Measurements from ENCODE around the gene NFIA. TPM values are rescaled to one million over a fixed set of nuclear protein-coding genes. Genes with fewer than 3 reads are reported as not detected.

The NFIA gene
- total RNA-seq, 2 experiments from 2014 or later = 0.98 to 1.1 TPM

DNA sequence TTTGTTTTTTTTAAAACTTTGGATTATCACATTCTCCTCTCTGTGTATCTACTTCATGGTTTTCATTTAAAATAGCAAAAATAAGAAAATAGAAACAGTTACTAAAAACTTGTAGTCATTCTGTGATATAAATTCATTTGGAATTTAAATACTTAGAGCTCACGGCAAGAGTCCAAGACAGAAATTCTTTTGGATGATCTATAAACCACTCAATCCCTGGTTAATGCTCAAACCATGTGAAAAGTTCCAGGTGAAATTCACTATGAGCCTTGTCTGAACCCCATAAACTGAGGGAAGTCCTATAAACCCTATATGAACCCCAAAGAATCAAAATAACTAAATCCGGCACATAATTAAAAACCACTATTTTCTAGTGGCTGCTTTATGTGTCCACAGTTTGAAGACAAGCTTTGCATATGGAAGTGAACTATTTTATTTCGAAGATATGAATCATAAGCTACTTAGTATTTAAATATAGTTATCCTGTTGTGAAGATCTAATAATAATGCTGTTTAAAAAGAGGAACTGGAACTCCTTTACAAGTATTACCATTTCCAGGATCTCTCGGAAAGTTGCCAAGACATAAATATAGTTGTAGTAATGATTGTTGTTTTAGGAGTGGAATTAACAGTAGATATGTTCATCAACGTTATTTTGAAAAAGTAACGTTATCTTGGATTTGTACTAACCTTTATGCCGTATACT lies 163.5 kb downstream of the NFIA start:
- no peaks in the 10 kb centered on the region for H3K36me3 Mint-ChIP-seq (ENCODE audit: low read depth)
- CTCF ChIA-PET = interaction anchor here (0.9 kb wide), 1 partner anchor 343 kb away, joined by 3 read pairs; no protein-coding TSS in a partner anchor
- H3K27me3 Mint-ChIP-seq (ENCODE audit: low read depth) = no peaks in the 10 kb centered on the region
- intact Hi-C loops (cut with micrococcal nuclease) = no loop called here
- no peaks in the 10 kb centered on the region for H3K4me1 Mint-ChIP-seq (ENCODE audit: low read depth)
- H3K9me3 Mint-ChIP-seq = no peaks in the 10 kb centered on the region
- H3K27ac Mint-ChIP-seq = no peak overlapping the region
- H3K4me3 Mint-ChIP-seq = no peak overlapping the region
- no peak for DNase-seq

DNA sequence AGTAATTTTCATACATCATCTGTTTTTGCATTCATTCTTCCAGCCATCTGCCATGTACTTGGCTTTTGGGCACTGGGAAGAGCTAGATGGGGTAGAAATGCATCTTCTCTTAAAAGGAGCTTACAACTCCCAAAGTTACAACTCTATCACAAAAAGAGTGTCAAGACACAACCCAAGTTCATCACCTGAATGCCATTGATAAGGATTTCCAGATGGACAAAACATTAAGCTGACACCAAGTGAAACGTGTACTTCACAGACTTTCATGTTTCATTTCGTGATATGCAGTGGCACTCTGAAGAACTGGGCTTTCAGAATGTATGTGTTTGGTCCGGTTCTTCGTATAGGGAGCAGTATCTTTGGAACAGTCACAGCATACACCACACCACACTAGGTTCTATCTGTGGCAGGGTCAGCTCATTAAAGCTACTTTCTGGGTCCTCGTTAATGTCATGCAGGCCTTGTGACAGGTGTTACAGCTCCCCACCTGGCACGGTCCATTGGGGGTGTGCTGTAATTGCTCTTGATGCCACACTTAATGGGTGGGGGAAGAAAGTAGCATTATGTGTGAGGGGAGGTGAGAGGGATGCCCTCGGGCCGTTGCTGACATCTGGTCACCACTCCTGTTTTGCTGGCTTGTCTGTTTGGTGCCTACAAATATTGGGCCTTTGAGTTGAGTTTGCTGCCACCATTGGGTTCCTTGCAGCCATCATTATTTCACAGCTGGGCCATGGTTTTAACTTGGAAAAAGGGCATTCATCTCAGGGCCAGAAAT lies 164.9 kb downstream of the NFIA start:
- no peak for DNase-seq
- H3K4me1 Mint-ChIP-seq (ENCODE audit: low read depth) = no peaks in the 10 kb centered on the region
- no peak overlapping the region for H3K27ac Mint-ChIP-seq
- H3K27me3 Mint-ChIP-seq (ENCODE audit: low read depth) = no peaks in the 10 kb centered on the region
- no peaks in the 10 kb centered on the region for H3K36me3 Mint-ChIP-seq (ENCODE audit: low read depth)
- CTCF ChIA-PET = interaction anchor here (0.7 kb wide), 1 partner anchor 87 kb away, joined by 3 read pairs; no protein-coding TSS in a partner anchor
- no peak overlapping the region for H3K4me3 Mint-ChIP-seq
- intact Hi-C loops (cut with micrococcal nuclease) = no loop called here
- H3K9me3 Mint-ChIP-seq = no peaks in the 10 kb centered on the region

DNA sequence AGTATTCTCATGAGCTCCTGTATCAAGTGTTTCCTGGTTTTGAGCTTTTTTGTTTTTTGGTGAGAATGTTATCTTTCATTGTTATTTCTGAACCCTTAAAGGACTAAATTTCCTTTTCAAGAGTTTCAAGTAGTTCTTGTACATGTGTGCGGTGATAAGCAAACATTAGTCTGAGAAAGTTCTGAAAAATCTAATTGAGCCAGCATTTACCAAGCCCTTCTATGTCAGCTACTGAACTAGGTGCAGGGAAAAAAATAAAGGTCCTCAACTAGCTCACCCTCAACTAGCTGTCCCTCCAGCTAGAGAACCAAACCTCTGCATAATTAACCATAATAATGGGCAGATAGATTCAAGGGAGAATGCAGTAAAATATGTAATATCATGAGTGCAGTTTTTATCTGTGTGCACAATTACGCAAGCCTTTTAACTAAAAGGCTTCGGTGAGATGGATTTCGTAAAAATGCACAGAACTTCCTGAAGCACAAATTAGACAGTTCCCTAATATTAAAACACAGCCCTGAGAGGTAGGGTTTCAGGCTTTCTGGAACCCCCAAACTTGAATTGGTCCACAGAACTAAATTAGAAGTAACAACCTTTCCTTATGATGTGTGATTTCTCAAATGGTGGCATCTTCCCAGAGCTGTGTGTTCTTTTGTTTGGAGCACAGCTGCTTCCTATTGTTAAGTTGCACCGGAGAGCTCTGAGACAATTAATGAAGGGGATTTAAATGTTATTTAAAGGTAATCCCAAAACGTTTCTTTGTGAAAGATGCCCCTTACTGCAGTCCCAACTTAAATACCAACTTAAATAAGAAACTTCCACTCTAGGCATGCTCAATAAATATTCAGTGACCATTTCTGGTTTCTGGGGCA lies 165.8 kb downstream of the NFIA start:
- Mint-ChIP-seq H3K27ac (no peak overlapping the region), H3K36me3 (ENCODE audit: low read depth) (no peaks in the 10 kb centered on the region), H3K4me1 (ENCODE audit: low read depth) (no peaks in the 10 kb centered on the region), H3K27me3 (ENCODE audit: low read depth) (peaks cover 3% of the 10 kb centered on the region), H3K9me3 (no peaks in the 10 kb centered on the region), H3K4me3 (no peak overlapping the region)
- no peak for DNase-seq
- CTCF ChIA-PET = interaction anchor here (0.7 kb wide), 1 partner anchor 86 kb away, joined by 3 read pairs; no protein-coding TSS in a partner anchor
- intact Hi-C loops (cut with micrococcal nuclease) = no loop called here

DNA sequence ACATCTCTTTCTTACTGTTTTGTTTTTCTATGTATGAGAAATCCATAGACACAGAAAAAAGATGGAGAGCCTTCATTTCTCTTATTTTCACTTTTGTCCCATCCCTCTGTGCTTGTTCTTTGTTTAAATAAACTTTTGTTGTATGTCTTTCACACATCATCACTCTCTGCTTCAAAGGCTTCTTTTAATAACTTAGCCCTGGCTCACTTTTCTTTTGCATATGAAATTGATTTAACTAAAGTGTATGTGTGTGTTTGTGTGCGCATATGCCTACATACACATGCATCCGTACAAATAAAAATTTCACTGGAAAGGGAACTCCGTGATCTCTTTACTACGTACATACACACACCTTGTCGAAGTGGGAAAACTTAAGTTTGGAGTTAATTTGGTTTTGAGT lies 168.6 kb downstream of the NFIA start:
- no peaks in the 10 kb centered on the region for H3K9me3 Mint-ChIP-seq
- H3K27ac Mint-ChIP-seq = no peak overlapping the region
- no peak overlapping the region for H3K4me3 Mint-ChIP-seq
- H3K27me3 Mint-ChIP-seq (ENCODE audit: low read depth) = peaks cover 12% of the 10 kb centered on the region
- CTCF ChIA-PET = no interaction called here
- no peaks in the 10 kb centered on the region for H3K36me3 Mint-ChIP-seq (ENCODE audit: low read depth)
- intact Hi-C loops (cut with micrococcal nuclease) = no loop called here
- DNase-seq = no peak
- peaks cover 7% of the 10 kb centered on the region for H3K4me1 Mint-ChIP-seq (ENCODE audit: low read depth)

DNA sequence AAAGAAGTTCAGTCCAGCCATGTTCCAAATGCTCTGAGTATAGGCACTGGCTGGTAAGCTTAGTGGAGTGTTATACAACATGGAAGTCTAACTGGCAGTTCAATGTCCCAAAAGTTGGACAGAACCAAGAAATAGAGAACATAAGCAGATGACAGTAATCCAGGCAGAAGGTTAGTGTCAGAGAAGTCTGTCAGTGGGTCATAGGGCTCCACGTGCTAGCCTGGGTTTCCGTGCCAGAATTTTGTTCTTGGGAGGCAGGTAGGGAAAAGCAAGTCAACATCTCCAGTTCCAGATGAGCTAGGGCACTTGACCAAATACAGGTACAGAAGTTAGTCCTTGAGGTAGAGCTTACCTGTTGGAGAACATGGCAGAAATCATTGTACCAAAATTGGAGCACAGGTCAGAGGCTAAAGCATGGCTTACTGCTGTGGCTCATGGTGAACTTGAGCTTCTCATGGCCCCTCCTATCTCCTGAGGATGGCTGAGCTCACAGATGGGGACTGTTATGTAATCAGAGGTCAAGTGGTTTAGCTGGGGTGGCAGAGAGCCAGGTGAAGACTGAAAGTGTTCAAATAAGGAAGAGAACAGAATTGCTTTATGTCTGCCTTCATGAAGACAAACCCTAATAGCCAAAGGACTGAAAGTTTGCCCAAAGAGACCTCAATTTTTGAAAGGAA lies 170.8 kb downstream of the NFIA start:
- DNase-seq = no peak
- Mint-ChIP-seq H3K27me3 (ENCODE audit: low read depth) (peaks cover 12% of the 10 kb centered on the region), H3K27ac (no peak overlapping the region), H3K9me3 (no peaks in the 10 kb centered on the region), H3K4me3 (no peak overlapping the region), H3K36me3 (ENCODE audit: low read depth) (no peaks in the 10 kb centered on the region), H3K4me1 (ENCODE audit: low read depth) (peaks cover 7% of the 10 kb centered on the region)
- intact Hi-C loops (cut with micrococcal nuclease) = no loop called here
- CTCF ChIA-PET = interaction anchor here (1.6 kb wide), 1 partner anchor 16 kb away, joined by 5 read pairs; no protein-coding TSS in a partner anchor

DNA sequence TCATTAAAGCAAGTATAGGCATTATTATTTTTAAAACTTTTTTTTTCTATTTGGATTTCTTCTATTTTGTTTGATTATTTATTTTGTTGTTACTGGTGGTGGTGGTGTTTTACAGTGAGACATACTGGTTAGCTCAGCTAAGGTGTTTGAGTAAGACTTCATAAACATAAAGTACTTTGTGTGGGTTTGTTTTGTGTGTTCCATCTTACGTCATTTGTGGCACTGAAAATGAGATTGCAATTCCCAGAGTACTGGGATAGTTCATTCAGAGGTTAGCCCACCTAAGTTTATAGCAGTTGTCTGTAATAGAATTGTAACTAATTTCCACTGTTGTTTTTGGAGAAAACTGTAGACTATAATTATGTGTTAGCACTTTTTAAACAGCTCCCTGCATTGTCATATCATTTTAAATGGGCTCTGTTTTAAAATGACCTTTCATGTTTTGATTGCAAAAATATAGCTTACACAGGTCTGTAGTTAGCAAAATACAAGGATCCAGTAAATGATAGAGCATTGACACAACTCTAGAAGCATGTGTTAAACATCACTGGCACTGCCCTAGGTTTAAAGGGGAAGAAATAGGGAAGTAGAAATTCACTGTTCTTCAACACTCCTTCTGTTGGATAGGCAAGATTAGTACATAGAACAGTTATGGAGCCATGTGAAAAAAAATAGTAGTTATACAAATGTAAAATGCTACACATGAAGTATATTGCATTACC lies 171.7 kb downstream of the NFIA start:
- peaks cover 12% of the 10 kb centered on the region for H3K27me3 Mint-ChIP-seq (ENCODE audit: low read depth)
- H3K27ac Mint-ChIP-seq = no peak overlapping the region
- H3K36me3 Mint-ChIP-seq (ENCODE audit: low read depth) = no peaks in the 10 kb centered on the region
- no peaks in the 10 kb centered on the region for H3K9me3 Mint-ChIP-seq
- no peak for DNase-seq
- no peak overlapping the region for H3K4me3 Mint-ChIP-seq
- peaks cover 7% of the 10 kb centered on the region for H3K4me1 Mint-ChIP-seq (ENCODE audit: low read depth)
- CTCF ChIA-PET = interaction anchor here (1.6 kb wide), 1 partner anchor 15 kb away, joined by 5 read pairs; no protein-coding TSS in a partner anchor
- intact Hi-C loops (cut with micrococcal nuclease) = no loop called here

DNA sequence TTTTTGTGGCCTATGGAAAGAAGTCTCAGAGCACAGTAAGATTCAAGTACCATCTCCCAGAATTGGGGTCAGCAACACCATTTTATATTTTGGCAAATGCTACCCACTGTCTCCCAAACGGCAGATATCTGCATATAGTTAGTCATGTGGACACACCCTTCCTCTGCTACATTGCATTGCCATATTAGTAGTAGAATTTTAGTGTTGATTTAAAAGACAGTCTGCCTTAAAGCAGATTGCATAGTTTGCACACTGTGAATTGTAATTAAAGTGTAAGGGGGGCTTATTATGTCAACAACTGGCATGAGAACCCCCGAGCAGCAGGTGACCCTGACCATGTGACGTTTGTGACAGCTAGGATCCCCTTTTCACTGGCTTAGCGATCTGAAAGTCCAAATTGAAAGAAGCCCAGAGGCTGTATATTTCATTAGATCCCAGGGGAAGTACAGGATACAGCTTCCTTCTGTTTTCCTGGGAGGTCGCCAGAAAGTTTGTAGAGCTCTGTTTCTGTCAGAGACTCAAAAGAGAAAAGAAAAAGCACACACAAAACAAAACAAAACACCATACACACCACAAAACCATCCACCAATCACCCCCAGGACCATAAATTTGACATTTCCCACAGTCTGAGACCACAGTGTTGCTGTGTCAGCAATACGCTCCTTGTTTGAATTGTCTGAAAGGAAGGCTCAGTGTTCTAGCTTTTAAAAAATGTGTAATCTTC lies 172.4 kb downstream of the NFIA start:
- intact Hi-C loops (cut with micrococcal nuclease) = no loop called here
- Mint-ChIP-seq H3K27ac (no peak overlapping the region), H3K27me3 (ENCODE audit: low read depth) (peaks cover 12% of the 10 kb centered on the region), H3K4me3 (no peak overlapping the region), H3K9me3 (no peaks in the 10 kb centered on the region), H3K36me3 (ENCODE audit: low read depth) (no peaks in the 10 kb centered on the region), H3K4me1 (ENCODE audit: low read depth) (peaks cover 7% of the 10 kb centered on the region)
- DNase-seq = no peak
- CTCF ChIA-PET = interaction anchor here (1.1 to 1.6 kb wide), 2 partner anchors 15 to 212 kb away, joined by 3 to 5 read pairs; no protein-coding TSS in a partner anchor

DNA sequence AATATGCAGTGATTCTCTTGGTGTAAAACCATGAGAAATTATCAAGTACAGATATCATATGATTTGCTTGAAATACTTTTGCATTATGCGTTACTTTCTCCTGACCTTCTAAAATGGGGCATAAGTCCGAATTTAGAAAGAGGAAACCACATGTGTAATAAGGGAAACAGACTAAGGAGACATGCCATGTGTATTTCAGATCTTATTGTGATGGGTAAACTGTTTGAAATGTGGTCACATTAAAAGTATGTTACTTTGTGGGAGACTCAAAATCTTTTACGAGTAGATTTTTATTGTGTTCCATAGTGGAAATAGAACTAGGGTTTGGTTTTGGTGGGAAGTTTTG lies 173.0 kb downstream of the NFIA start:
- peaks cover 12% of the 10 kb centered on the region for H3K27me3 Mint-ChIP-seq (ENCODE audit: low read depth)
- H3K36me3 Mint-ChIP-seq (ENCODE audit: low read depth) = no peaks in the 10 kb centered on the region
- no peak overlapping the region for H3K4me3 Mint-ChIP-seq
- no peak overlapping the region for H3K27ac Mint-ChIP-seq
- DNase-seq = no peak
- intact Hi-C loops (cut with micrococcal nuclease) = no loop called here
- H3K4me1 Mint-ChIP-seq (ENCODE audit: low read depth) = peaks cover 7% of the 10 kb centered on the region
- H3K9me3 Mint-ChIP-seq = no peaks in the 10 kb centered on the region
- CTCF ChIA-PET = interaction anchor here (0.6 to 1.1 kb wide), 2 partner anchors 11 to 212 kb away, joined by 3 read pairs; no protein-coding TSS in a partner anchor

DNA sequence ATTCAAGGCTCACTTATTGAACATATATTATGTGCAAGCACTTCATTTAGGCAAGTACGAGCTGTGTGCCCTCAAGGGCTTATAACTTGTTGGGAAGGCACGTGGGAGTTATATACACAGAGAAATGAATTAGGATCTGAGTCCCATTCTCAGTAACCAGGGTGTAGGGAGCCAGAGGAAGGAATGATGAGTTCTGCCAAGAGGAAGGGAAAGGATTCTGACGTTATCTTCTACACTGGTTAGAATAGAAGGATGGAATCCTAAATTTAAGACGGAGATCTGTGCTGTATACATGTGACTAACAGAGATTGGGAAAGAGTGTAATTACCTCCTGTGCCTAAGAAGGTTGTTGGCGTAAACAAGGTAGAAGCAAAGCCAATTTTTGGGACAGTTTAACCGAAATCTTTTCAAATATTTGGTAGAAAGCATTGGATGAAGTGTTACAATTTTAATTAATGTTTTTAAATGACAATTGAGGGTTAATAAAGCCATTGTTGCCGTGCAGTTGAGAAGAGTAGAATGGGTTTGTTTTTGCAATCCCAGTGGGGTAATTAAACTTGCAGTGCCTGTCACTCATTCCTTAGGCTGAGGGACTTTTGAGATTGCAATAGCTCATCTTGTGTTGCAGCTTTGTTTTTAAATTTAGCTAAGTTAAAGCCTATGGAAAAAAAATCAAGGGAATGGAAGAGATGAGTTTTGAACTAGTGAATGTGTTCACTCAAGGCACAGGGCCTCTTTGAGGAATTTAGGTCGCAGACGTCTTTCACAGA lies 177.2 kb downstream of the NFIA start:
- intact Hi-C loops (cut with micrococcal nuclease) = no loop called here
- CTCF ChIA-PET = no interaction called here
- no peaks in the 10 kb centered on the region for H3K36me3 Mint-ChIP-seq (ENCODE audit: low read depth)

DNA sequence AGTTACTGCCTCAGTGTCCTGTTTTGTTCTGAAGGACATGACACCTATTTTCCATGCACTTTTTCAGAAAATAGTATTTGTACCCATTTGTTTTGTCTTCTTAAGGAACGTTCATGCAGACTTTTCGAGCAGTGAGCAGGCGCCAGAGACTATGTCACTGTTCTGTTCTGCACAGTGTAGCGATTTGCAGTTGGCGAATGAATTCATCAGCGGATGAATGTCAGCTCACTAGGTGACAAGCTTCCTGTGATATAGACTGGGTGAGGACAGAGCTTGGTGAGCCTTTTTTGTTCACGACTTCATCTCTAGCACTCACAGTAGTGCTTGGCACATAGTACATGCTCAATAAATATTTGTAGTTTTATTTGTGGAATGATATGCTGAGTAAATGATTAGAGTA lies 177.8 kb downstream of the NFIA start:
- DNase-seq = no peak
- Mint-ChIP-seq H3K27ac (no peak overlapping the region), H3K27me3 (ENCODE audit: low read depth) (peaks cover 1% of the 10 kb centered on the region), H3K4me3 (no peak overlapping the region), H3K9me3 (no peaks in the 10 kb centered on the region), H3K4me1 (ENCODE audit: low read depth) (peaks cover 4% of the 10 kb centered on the region), H3K36me3 (ENCODE audit: low read depth) (no peaks in the 10 kb centered on the region)
- CTCF ChIA-PET = no interaction called here
- intact Hi-C loops (cut with micrococcal nuclease) = no loop called here

More for the DNA sequence above, 177.2 kb downstream of the NFIA start:
- no peak for DNase-seq
- H3K4me1 Mint-ChIP-seq (ENCODE audit: low read depth) = peaks cover 7% of the 10 kb centered on the region
- H3K27ac Mint-ChIP-seq = no peak overlapping the region
- H3K27me3 Mint-ChIP-seq (ENCODE audit: low read depth) = peaks cover 6% of the 10 kb centered on the region
- H3K9me3 Mint-ChIP-seq = no peaks in the 10 kb centered on the region
- H3K4me3 Mint-ChIP-seq = no peak overlapping the region
